HEK293T (cell line): ENCODE results near the gene VPS72.

Experiments used
- ARNT ChIP-seq: fragments of 450-650 bp; IDR thresholded peaks from 2 replicates; pipeline ENCODE4 v1.6.1; 2017; ENCODE audit warnings: mild to moderate bottlenecking
- BHLHE40 ChIP-seq: fragments of 450-650 bp; IDR thresholded peaks from 2 replicates; pipeline ENCODE4 v1.6.1; 2016; ENCODE audit warnings: mild to moderate bottlenecking, moderate library complexity, borderline replicate concordance
- ELF4 ChIP-seq: fragments of 450-650 bp; IDR thresholded peaks from 2 replicates; pipeline ENCODE4 v1.6.1; 2017; ENCODE audit warnings: antibody characterized with exemption
- FOXA1 ChIP-seq: fragments of 450-650 bp; IDR thresholded peaks from 2 replicates; pipeline ENCODE4 v1.6.1; 2016; ENCODE audit warnings: mild to moderate bottlenecking
- HDGF ChIP-seq: fragments of 450-650 bp; IDR thresholded peaks from 2 replicates; pipeline ENCODE4 v1.6.1; 2017; ENCODE audit warnings: antibody characterized with exemption, borderline replicate concordance
- NFRKB ChIP-seq: fragments of 450-650 bp; IDR thresholded peaks from 2 replicates; pipeline ENCODE4 v1.6.1; 2016; ENCODE audit warnings: mild to moderate bottlenecking, moderate library complexity
- SP1 ChIP-seq: fragments of 450-650 bp; IDR thresholded peaks from 2 replicates; pipeline ENCODE4 v1.6.1; 2017
- SUZ12 ChIP-seq: fragments of 450-650 bp; IDR thresholded peaks from 2 replicates; pipeline ENCODE4 v1.6.1; 2016; ENCODE audit warnings: mild to moderate bottlenecking
- TARDBP ChIP-seq: fragments of 450-650 bp; IDR thresholded peaks from 2 replicates; pipeline ENCODE4 v1.6.1; 2016
- ZNF384 ChIP-seq: fragments of 450-650 bp; IDR thresholded peaks from 2 replicates; pipeline ENCODE4 v1.6.1; 2016

DNA sequence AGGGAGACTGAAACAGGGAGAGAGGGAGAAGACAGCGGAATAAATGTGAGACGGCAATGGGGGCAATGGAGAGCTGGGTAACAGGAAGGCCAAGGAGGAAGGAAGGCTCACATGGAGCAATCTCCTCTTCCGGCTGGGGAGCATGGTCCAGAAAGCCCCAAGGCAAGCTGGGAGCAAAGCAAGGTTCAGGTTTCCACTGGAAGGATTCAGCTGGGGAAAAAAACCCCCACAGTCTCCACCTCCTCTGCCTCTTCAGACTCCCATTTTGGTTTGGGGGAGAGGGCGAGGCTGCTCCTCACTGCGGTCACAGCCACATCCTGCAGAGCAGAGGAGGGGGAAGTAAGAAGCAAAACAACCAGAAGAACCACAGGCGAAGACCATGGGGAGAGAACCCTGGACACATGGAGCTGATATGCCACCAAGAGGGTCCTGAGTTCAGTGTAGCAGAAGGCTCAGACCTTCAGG, 32.9 kb downstream of the VPS72 start:
- TF ChIP-seq HDGF (no peak), SUZ12 (no peak), FOXA1 (no peak), BHLHE40 (no peak), TARDBP (no peak), SP1 (no peak), ARNT (no peak), NFRKB (no peak), ZNF384 (no peak), ELF4 (no peak)
